ENCODE results near the gene CDC14A. TPM values are rescaled to one million over a fixed set of nuclear protein-coding genes. Genes with fewer than 3 reads are reported as not detected.

CDC14A gene
- total RNA-seq, 1 experiment from 2014 or later = 11.1 TPM

DNA sequence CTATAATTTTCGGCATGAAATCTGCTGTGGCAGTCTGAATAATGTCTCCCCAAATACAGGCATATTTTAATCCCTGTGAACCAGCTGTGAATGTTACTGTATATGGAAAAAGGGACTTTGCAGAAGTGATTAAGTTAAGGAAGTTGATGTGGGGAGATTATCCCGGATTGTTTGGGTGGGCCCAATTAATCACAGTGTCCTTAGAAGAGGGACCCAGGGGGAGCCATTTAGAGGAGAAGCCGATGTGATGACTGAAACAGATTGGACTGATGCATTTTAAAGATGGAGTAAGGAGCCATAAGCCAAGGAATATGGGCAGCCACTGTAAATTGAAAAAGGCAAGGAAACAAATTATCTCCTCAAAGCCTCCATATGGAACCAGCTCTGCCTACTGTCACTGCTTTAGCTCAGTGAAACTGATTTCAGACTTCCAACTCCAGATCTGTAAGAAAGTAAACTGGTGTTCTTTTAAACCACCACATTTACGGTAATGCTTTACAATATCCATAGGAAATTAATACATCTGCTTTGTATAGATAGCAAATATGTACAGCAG lies 124.5 kb downstream of the CDC14A start (continued):
- no peak for TF ChIP-seq PRDM15 (CRISPR knock-in tag; IDR thresholded peaks at IDR 0.05)

DNA sequence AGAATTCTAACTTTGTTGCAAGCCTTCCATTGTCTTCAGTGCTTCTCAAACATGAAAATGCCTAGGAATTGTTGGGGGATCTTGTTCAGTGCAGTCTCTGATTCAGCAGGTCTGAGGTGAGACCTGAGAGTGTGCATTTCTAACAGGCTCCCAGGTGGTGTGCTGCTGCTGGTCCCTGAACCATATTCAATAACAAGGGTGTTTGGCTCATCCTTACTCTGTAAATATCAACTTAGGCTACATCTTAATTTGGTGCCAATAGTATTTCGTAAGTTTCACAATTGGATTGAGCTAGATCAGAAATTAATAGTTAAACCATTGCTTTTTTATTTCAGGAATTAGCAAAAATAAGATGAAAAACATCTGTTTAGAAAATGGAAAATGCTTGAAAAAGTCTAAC lies 126.5 kb downstream of the CDC14A start:
- no peaks in the 10 kb centered on the region for H3K36me3 Mint-ChIP-seq
- H3K27ac Mint-ChIP-seq = no peak overlapping the region; the same call in 1 of the 2 replicates
- H3K4me1 Mint-ChIP-seq = peaks cover 3% of the 10 kb centered on the region
- ChIA-PET CTCF (interaction anchor here (1.2 kb wide), 1 partner anchor 15 kb away, joined by 4 read pairs; no protein-coding TSS in a partner anchor), POLR2A (no interaction called here)
- TF ChIP-seq, protein P1, sequence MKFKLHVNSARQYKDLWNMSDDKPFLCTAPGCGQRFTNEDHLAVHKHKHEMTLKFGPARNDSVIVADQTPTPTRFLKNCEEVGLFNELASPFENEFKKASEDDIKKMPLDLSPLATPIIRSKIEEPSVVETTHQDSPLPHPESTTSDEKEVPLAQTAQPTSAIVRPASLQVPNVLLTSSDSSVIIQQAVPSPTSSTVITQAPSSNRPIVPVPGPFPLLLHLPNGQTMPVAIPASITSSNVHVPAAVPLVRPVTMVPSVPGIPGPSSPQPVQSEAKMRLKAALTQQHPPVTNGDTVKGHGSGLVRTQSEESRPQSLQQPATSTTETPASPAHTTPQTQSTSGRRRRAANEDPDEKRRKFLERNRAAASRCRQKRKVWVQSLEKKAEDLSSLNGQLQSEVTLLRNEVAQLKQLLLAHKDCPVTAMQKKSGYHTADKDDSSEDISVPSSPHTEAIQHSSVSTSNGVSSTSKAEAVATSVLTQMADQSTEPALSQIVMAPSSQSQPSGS (CRISPR knock-in tag; IDR thresholded peaks at IDR 0.05; ENCODE audit: borderline replicate concordance, low read depth) = no peak
- TF ChIP-seq CREM (CRISPR knock-in tag; IDR thresholded peaks at IDR 0.05) (no peak), RORB (CRISPR knock-in tag; IDR thresholded peaks at IDR 0.05) (no peak), ZNF512 (CRISPR knock-in tag; IDR thresholded peaks at IDR 0.05; ENCODE audit: borderline replicate concordance) (no peak), OVOL2 (CRISPR knock-in tag; IDR thresholded peaks at IDR 0.05; ENCODE audit: borderline replicate concordance) (no peak), ZMAT4 (CRISPR knock-in tag; IDR thresholded peaks at IDR 0.05) (no peak), PRRX2 (CRISPR knock-in tag; IDR thresholded peaks at IDR 0.05) (no peak), FOXP1 (CRISPR knock-in tag; IDR thresholded peaks at IDR 0.05; ENCODE audit: borderline replicate concordance) (no peak), ZNF281 (CRISPR knock-in tag; IDR thresholded peaks at IDR 0.05) (no peak)
- TF ChIP-seq, protein P2, sequence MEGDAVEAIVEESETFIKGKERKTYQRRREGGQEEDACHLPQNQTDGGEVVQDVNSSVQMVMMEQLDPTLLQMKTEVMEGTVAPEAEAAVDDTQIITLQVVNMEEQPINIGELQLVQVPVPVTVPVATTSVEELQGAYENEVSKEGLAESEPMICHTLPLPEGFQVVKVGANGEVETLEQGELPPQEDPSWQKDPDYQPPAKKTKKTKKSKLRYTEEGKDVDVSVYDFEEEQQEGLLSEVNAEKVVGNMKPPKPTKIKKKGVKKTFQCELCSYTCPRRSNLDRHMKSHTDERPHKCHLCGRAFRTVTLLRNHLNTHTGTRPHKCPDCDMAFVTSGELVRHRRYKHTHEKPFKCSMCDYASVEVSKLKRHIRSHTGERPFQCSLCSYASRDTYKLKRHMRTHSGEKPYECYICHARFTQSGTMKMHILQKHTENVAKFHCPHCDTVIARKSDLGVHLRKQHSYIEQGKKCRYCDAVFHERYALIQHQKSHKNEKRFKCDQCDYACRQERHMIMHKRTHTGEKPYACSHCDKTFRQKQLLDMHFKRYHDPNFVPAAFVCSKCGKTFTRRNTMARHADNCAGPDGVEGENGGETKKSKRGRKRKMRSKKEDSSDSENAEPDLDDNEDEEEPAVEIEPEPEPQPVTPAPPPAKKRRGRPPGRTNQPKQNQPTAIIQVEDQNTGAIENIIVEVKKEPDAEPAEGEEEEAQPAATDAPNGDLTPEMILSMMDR (IDR thresholded peaks at IDR 0.05) = no peak
- TF ChIP-seq, protein P3, sequence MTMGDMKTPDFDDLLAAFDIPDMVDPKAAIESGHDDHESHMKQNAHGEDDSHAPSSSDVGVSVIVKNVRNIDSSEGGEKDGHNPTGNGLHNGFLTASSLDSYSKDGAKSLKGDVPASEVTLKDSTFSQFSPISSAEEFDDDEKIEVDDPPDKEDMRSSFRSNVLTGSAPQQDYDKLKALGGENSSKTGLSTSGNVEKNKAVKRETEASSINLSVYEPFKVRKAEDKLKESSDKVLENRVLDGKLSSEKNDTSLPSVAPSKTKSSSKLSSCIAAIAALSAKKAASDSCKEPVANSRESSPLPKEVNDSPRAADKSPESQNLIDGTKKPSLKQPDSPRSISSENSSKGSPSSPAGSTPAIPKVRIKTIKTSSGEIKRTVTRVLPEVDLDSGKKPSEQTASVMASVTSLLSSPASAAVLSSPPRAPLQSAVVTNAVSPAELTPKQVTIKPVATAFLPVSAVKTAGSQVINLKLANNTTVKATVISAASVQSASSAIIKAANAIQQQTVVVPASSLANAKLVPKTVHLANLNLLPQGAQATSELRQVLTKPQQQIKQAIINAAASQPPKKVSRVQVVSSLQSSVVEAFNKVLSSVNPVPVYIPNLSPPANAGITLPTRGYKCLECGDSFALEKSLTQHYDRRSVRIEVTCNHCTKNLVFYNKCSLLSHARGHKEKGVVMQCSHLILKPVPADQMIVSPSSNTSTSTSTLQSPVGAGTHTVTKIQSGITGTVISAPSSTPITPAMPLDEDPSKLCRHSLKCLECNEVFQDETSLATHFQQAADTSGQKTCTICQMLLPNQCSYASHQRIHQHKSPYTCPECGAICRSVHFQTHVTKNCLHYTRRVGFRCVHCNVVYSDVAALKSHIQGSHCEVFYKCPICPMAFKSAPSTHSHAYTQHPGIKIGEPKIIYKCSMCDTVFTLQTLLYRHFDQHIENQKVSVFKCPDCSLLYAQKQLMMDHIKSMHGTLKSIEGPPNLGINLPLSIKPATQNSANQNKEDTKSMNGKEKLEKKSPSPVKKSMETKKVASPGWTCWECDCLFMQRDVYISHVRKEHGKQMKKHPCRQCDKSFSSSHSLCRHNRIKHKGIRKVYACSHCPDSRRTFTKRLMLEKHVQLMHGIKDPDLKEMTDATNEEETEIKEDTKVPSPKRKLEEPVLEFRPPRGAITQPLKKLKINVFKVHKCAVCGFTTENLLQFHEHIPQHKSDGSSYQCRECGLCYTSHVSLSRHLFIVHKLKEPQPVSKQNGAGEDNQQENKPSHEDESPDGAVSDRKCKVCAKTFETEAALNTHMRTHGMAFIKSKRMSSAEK (CRISPR knock-in tag; IDR thresholded peaks at IDR 0.05; ENCODE audit: borderline replicate concordance) = no peak
- TF ChIP-seq, protein P4, sequence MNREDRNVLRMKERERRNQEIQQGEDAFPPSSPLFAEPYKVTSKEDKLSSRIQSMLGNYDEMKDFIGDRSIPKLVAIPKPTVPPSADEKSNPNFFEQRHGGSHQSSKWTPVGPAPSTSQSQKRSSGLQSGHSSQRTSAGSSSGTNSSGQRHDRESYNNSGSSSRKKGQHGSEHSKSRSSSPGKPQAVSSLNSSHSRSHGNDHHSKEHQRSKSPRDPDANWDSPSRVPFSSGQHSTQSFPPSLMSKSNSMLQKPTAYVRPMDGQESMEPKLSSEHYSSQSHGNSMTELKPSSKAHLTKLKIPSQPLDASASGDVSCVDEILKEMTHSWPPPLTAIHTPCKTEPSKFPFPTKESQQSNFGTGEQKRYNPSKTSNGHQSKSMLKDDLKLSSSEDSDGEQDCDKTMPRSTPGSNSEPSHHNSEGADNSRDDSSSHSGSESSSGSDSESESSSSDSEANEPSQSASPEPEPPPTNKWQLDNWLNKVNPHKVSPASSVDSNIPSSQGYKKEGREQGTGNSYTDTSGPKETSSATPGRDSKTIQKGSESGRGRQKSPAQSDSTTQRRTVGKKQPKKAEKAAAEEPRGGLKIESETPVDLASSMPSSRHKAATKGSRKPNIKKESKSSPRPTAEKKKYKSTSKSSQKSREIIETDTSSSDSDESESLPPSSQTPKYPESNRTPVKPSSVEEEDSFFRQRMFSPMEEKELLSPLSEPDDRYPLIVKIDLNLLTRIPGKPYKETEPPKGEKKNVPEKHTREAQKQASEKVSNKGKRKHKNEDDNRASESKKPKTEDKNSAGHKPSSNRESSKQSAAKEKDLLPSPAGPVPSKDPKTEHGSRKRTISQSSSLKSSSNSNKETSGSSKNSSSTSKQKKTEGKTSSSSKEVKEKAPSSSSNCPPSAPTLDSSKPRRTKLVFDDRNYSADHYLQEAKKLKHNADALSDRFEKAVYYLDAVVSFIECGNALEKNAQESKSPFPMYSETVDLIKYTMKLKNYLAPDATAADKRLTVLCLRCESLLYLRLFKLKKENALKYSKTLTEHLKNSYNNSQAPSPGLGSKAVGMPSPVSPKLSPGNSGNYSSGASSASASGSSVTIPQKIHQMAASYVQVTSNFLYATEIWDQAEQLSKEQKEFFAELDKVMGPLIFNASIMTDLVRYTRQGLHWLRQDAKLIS (CRISPR knock-in tag; IDR thresholded peaks at IDR 0.05; ENCODE audit: borderline replicate concordance) = no peak
- H3K27me3 Mint-ChIP-seq (ENCODE audit: low read depth) = no peaks in the 10 kb centered on the region
- ATAC-seq = no peak
- no peak overlapping the region for H3K4me3 Mint-ChIP-seq
- no peaks in the 10 kb centered on the region for H3K9me3 Mint-ChIP-seq
- no peak for DNase-seq (ENCODE audit: low spot score)
